Left lung (tissue), 10 donors: ENCODE results near the gene CCDC157. TPM values are rescaled to one million over a fixed set of nuclear protein-coding genes. Genes with fewer than 3 reads are reported as not detected.
A peak's percentile ranks its signal among the peaks of the same experiment; 100 is the strongest.

Experiments
- ATAC-seq: fragments of 200-7000 bp; cut with Tn5 transposase; one replicate; pipeline ENCODE4 v1.9.1; 2020; ENCODE audit warnings: moderate library complexity
- DNase-seq, 4 donors: peaks; one replicate each; pipeline ENCODE4 v3.0.0-alpha.2; 2013 to 2020
- H3K27ac ChIP-seq, 2 donors: fragments of 200-600 bp; sonication (generic) in 1 of 2; one replicate each; pipeline versions ENCODE4 v1.5.0 to v1.8.0; 2020 to 2021
- H3K27me3 ChIP-seq, 2 donors: fragments of 200-600 bp; sonication (generic) in 1 of 2; one replicate each; pipeline versions ENCODE4 v1.5.0 to v1.8.0; 2020 to 2021
- H3K36me3 ChIP-seq, 2 donors: fragments of 200-600 bp; sonication (generic) in 1 of 2; one replicate each; pipeline versions ENCODE4 v1.5.0 to v1.8.0; 2020 to 2021
- H3K4me1 ChIP-seq, 2 donors: fragments of 200-600 bp; one replicate each; pipeline ENCODE4 v1.8.0; 2021
- H3K4me3 ChIP-seq, 2 donors: fragments of 200-600 bp; sonication (generic) in 1 of 2; one replicate each; pipeline versions ENCODE4 v1.5.0 to v1.8.0; 2020 to 2021; ENCODE audit warnings: mild to moderate bottlenecking in 1 of 2
- H3K9me3 ChIP-seq, 2 donors: fragments of 200-600 bp; sonication (generic) in 1 of 2; one replicate each; pipeline versions ENCODE4 v1.5.0 to v1.8.0; 2020 to 2021
- CTCF ChIP-seq, 2 donors: fragments of 200-600 bp; sonication (generic) in 1 of 2; IDR thresholded peaks; one replicate each; pipeline versions ENCODE4 v1.5.0 to v1.8.0; 2021; ENCODE audit warnings: antibody characterized with exemption in 2 of 2
- intact Hi-C, 2 donors: fragments of 100-400 bp; cut with DNase I; formaldehyde crosslinking; loops; one replicate each; pipeline versions ENCODE4 v1.11.2 to v1.14.2; 2022
- polyA plus RNA-seq, 6 donors: library from polyadenylated mRNA; unstranded; fragments of 120-200 nt; gene quantifications; one replicate each; pipeline ENCODE4 v1.2.1, GENCODE V29; 2013; ENCODE audit not compliant: insufficient read length in 6 of 6
- total RNA-seq, 2 donors: library from RNA; stranded (reverse); fragmentation: NEBNext Ultra II Directional; extraction: Animal tissue kit (Norgen Biotek cat#: 25700); gene quantifications; one replicate each; pipeline ENCODE4 v1.2.1, GENCODE V29; 2021
- donor health status: DM: no; HTN: yes; CAD: no.
- donor health status: DM: no; HTN: no; CAD: no.

CCDC157 gene
- total and polyA plus RNA-seq, 8 donors: 2.8 to 8.1 (median 4.2) TPM

- TF ChIP-seq CTCF (IDR thresholded peaks at IDR 0.05): no peak
- Histone ChIP-seq H3K27ac (no peak overlapping the region), H3K4me3 (peak overlapping the region in 1 of 2 donors; percentile 85), H3K27me3 (no peaks in the 10 kb centered on the region), H3K9me3 (no peaks in the 10 kb centered on the region), H3K36me3 (peaks cover 0 to 35% of the 10 kb centered on the region in 2 donors), H3K4me1 (peaks cover 20 to 58% of the 10 kb centered on the region in 2 donors)
- intact Hi-C loops: no loop called here
- DNase-seq (no peak), ATAC-seq (no peak)
Observed at GRCh38 chr22:30354644-30355043, 2.2 kb upstream of the CCDC157 start.

- TF ChIP-seq CTCF (IDR thresholded peaks at IDR 0.05): no peak
- ATAC-seq: peak; percentile 3
- Histone ChIP-seq H3K4me1 (peaks cover 20 to 37% of the 10 kb centered on the region in 2 donors), H3K36me3 (peaks cover 0 to 10% of the 10 kb centered on the region in 2 donors), H3K27ac (peak overlapping the region in 1 of 2 donors; percentile 95), H3K9me3 (no peaks in the 10 kb centered on the region), H3K27me3 (no peaks in the 10 kb centered on the region), H3K4me3 (peak overlapping the region; percentile 76 to 85)
- no peak for DNase-seq
- intact Hi-C loops: no loop called here
Observed at GRCh38 chr22:30357236-30357570, 396 bp downstream of the CCDC157 start.

GRCh38 chr22:30357650-30358215 is 926 bp downstream of the CCDC157 start:
- peak overlapping the region; percentile 76 to 85 for H3K4me3 ChIP-seq
- ATAC-seq (no peak), DNase-seq (peak in 1 of 4 donors; percentile 53)
- no peak overlapping the region for H3K27ac ChIP-seq
- intact Hi-C loops: no loop called here
- TF ChIP-seq CTCF (IDR thresholded peaks at IDR 0.05): no peak
- H3K9me3 ChIP-seq: no peaks in the 10 kb centered on the region
- no peaks in the 10 kb centered on the region for H3K27me3 ChIP-seq
- peaks cover 0 to 5% of the 10 kb centered on the region in 2 donors for H3K36me3 ChIP-seq
- H3K4me1 ChIP-seq: peaks cover 20 to 37% of the 10 kb centered on the region in 2 donors

GRCh38 chr22:30358541-30358940 is 1.7 kb downstream of the CCDC157 start:
- intact Hi-C loops: no loop called here
- DNase-seq (no peak), ATAC-seq (no peak)
- H3K27me3 ChIP-seq: no peaks in the 10 kb centered on the region
- H3K4me1 ChIP-seq: peaks cover 20 to 36% of the 10 kb centered on the region in 2 donors
- no peak for TF ChIP-seq CTCF (IDR thresholded peaks at IDR 0.05)
- H3K27ac ChIP-seq: no peak overlapping the region
- H3K9me3 ChIP-seq: no peaks in the 10 kb centered on the region
- H3K36me3 ChIP-seq: no peaks in the 10 kb centered on the region
- no peak overlapping the region for H3K4me3 ChIP-seq

GRCh38 chr22:30361916-30362650 is 5.3 kb downstream of the CCDC157 start:
- Histone ChIP-seq H3K27ac (no peak overlapping the region), H3K9me3 (no peaks in the 10 kb centered on the region), H3K4me3 (no peak overlapping the region), H3K36me3 (peaks cover 0 to 10% of the 10 kb centered on the region in 2 donors), H3K27me3 (no peaks in the 10 kb centered on the region), H3K4me1 (peaks cover 0 to 8% of the 10 kb centered on the region in 2 donors)
- DNase-seq (no peak), ATAC-seq (no peak)
- intact Hi-C loops: no loop called here
- no peak for TF ChIP-seq CTCF (IDR thresholded peaks at IDR 0.05)
